OCI-LY1 (cell line): ENCODE measurements around the gene IL18.

Source experiments
- CTCF ChIP-seq: fragments of 200-600 bp; sonication (generic), shearing (Covaris generic); IDR thresholded peaks from 2 replicates; pipeline ENCODE4 v1.5.1; 2017; ENCODE audit warnings: mild to moderate bottlenecking, antibody characterized with exemption, low read length, moderate library complexity, mixed read lengths
- EZH2 ChIP-seq: fragments of 200-600 bp; sonication (generic), shearing (Covaris generic); IDR thresholded peaks from 2 replicates; pipeline ENCODE4 v1.8.0; 2017; ENCODE audit warnings: borderline replicate concordance, mixed run types, mild to moderate bottlenecking, antibody characterized with exemption, low read length, moderate library complexity, mixed read lengths

GRCh38 chr11:112106070-112106469, 57.8 kb downstream of the IL18 start:
- TF ChIP-seq CTCF (no peak), EZH2 (no peak)
